HG02759 (cell line): ENCODE results near the gene HDAC7.

ENCODE experiments used
- ATAC-seq: cut with Tn5 transposase; IDR thresholded peaks from one replicate; pipeline ENCODE4 v1.9.1; 2021; ENCODE audit warnings: mild to moderate bottlenecking, moderate library complexity; ENCODE audit not compliant: unreplicated experiment

Gene HDAC7

DNA sequence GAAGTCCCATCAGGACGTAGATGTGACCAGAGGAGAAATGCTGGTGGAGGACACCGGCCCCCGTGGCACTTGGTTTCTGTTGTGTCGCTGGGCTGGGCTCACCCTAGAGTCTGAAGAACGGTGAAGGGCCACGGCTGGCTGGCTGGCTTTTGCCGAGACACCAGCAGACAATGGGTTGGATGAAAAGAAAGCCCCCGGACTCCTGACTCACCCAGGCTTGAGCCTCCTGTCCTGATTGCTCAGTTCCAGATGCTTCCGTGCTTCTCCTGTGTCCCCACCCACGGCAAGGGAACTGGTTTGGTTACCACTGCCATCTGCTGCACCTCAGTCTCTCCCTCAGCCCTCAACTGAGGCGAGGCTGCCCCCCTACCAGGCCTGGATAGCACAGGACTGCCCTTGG, 84.1 kb downstream of the HDAC7 start:
- ATAC-seq = no peak

DNA sequence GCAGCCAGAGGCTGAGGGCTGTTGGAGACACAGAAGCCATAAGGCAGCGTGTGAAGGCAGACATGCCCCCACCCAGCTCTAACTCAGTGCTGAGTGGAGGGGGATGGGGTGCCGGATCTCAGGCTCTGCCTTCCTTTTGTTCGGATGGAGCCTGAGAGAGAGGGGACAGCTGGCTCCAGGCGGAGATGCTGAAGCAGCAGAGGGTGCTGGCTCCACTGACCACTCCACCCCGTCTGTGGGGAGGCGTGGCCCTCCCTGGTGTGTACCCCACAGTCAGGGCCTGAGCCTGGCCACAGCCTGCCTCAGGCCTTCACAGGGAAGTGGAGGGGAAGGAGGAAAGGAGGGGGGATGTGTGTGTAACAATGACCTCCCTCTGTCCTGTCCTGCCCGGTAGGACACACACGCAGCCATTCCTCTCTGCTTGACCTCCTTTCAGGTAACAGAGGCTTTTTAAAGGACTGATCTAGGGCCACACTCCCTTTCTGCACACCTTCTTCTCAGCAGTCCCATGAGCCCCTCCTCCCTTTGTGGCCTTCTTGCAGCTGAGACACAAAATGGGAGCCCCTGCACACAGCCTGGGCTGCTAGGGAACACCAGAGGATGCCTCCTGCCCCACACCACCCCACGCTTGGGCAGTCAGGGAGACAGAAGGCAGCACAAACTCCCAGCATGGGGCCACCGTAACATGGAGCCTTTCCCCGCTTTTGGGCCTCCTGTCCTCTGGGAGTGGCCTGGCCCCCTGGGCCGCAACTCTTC, 84.8 kb downstream of the HDAC7 start:
- no peak for ATAC-seq

DNA sequence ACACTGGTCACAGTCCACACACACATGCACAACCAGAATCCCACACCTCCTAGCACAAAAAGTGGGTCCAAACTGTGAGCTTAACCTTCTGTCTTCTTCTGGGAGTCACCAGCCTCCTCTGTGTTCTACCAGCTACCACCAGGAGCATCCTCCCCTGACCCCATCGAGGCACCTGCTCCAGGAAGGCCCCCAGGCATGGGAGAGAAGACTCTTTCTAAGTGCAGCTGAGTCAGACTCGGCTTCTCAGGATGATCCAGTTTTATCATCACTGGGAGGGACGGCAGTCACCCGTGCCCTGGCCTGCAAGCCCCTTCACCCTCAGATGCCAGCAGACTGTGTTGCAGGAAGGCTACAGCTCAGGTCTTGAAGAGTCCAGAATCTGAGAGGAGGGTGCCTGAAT, 86.6 kb downstream of the HDAC7 start:
- ATAC-seq = no peak
